HG02571 (cell line): ENCODE data around the gene PPTC7.
A peak's percentile ranks its signal among the peaks of the same experiment; 100 is the strongest.
"Not testable (repeated sequence)": the region's sequence is repeated elsewhere in the genome, so short reads cannot be mapped to it uniquely, and the experiment has no call there.

ENCODE experiments used
- ATAC-seq: cut with Tn5 transposase; IDR thresholded peaks from one replicate; pipeline ENCODE4 v1.9.1; 2021; ENCODE audit warnings: mild to moderate bottlenecking, moderate library complexity; ENCODE audit not compliant: unreplicated experiment

Gene PPTC7

GRCh38 chr12:110537605-110538409 is 45.3 kb downstream of the PPTC7 start:
- no peak for ATAC-seq

GRCh38 chr12:110536834-110537604 is 46.1 kb downstream of the PPTC7 start:
- ATAC-seq, result no peak

GRCh38 chr12:110534811-110535210 is 48.3 kb downstream of the PPTC7 start:
- no peak for ATAC-seq

- ATAC-seq, result no peak
These were observed 49.5 kb downstream of the PPTC7 start for GRCh38 chr12:110533607-110534006.

DNA sequence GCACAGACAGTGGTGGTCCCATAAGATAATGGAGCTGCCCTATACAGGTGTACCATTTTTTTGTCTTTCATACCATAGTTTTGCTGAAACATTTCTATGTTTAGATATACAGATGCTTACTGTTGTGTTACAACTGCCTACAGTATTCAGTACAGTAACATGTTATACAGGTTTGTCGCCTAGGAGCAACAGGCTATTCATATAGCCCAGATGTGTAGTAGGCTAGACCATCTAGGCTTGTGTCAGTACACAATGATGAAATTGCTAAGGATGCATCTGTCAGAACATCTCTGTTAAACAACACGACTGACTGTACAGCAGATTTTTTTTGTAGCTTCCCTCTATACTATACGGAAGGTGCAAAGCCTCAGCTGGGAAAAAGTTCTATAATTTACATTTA is 50.5 kb downstream of the PPTC7 start:
- ATAC-seq, result no peak

GRCh38 chr12:110531741-110532333 is 51.3 kb downstream of the PPTC7 start:
- peak; percentile 70 for ATAC-seq

DNA sequence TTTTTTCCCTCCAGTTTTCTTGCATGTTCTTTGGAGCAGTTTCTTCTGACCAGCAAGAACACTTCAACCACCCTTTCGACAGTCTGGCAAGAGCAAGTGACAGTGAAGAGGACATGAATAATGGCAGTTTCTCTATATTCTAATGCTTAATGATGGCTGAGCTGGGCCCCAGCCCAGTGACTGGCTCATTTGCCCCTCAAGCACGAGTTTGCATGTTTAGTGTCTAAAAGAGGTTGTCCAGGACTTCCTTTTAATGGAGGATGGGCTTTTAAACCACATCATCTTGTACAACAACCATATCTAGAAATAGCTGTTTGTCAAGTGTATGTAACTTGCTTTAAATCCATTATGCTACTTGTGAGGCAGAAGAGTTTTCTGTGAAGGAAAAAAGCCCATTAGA is 52.6 kb downstream of the PPTC7 start:
- ATAC-seq, result no peak

DNA sequence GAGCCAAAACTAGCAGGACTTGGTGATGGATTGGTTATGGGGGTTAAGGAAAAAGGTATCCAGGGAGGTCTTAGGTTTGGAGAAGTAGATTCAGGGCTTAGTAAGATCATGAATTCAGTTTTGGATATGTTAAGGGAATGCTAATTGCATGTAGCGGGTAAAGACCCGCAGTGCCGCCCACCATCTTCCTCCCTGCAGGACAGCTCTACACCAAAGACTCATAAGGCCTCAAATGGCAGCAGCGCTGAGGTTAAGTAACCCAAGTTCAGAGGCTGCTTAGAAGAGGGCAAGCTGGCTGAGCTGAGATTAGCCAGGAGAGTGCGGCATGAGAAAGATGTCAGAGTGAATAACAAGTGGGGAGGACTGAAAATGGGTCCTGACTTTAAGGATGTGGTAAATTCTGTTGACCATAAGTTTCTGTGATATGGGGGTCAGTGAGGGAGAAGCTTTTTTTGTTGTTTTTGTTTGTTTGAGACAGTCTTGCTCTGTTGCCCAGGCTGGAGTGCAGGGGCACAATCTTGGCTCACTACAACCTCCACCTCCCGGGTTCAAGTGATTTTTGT is 54.8 kb downstream of the PPTC7 start:
- no peak for ATAC-seq

DNA sequence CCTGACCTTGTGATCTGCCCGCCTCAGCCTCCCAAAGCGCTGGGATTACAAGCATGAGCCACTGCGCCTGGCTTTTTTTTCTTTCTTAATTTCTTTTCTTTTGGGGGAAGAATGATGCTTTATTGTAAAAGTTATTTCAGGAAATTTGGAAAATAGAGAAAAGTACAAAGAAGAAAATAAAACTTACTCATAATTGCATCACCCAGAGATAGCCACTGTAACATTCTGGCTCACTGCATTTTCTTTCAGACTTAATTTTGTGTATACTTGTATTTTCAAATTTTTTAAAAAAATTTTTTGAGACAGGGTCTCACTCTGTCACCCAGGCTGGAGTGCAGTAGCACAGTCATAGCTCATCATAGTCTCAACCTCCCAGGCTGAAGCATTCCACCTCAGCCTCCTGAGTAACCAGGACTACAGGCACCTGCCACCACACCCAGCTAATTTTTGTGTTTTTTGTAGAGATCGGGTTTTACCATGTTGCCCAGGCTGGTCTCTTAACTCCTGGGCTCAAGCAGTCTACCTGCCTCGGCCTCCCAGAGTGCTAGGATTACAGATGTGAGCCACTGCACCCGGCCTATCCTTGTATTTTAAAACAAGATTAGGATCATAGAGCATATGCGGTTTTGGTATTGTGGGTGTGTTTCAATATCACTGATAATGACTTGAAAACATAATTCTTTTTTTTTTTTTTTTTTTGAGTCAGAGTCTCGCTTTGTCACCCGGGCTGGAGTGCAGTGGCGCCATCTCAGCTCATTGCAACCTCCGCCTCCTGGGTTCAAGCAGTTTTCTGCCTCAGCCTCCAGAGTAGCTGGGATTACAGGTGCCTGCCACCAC is 62.0 kb downstream of the PPTC7 start:
- ATAC-seq, result not testable (repeated sequence)

DNA sequence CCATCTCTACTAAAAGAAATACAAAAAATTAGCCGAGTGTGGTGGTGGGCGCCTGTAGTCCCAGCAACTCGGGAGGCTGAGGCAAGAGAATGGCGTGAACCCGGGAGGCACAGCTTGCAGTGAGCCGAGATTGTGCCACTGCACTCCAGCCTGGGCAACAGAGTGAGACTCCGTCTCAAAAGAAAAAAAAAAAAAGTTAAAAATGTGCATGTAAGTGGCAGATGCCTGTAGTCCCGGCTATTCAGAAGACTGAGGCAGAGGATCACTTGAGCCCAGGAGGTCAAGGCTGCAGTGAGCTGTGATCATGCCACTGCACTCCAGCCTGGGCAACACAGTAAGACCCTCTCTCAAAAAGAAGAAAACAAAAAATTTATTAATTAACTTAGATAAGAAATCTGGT is 65.1 kb downstream of the PPTC7 start:
- ATAC-seq, result not testable (repeated sequence)

- no peak for ATAC-seq
These were observed 66.1 kb downstream of the PPTC7 start for GRCh38 chr12:110516995-110517394.

GRCh38 chr12:110514363-110514762 is 68.8 kb downstream of the PPTC7 start:
- no peak for ATAC-seq

DNA sequence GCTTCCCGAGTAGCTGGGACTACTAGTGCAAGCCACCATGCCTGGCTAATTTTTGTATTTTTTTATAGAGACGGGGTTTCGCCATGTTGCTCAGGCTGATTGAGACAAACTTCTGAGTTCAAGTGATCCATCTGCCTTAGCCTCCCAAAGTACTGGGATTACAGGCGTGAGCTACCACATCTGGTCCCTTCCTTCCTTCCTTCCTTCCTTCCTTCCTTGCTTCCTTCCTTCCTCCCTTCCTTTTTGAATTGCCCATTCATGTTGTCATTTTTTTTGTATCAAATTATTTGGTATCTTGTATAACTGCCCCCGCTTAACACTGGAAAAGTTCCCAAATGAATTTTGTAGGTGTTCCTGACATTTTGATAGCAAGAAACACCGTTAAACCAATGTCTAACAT is 69.3 kb downstream of the PPTC7 start:
- ATAC-seq, result no peak

DNA sequence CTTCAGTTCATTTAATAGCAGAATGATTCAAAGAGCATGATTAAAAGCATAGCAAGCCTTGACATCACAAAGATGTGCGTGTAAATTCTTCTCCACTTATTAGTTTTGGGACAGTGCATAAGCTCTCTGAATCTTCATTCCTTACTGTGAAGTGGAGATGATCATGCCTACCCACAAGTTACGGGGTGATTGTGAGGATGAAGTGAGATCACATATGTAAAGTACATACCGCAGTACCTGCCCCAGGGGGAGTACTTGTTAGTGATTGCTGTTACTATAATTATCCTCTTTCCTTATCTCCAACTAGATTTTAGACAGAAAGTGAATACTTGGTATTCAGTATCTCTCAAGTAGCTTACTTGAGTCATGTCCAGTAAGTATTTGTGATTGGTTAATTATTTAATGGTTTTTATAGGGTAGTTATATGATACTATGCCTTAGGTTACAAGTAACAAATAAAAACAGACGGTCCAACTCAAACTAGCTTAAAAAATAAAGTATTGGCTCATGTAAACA is 75.0 kb downstream of the PPTC7 start:
- ATAC-seq, result no peak

- no peak for ATAC-seq
These were observed 77.8 kb downstream of the PPTC7 start for GRCh38 chr12:110505332-110505731.

- no peak for ATAC-seq
These were observed 79.7 kb downstream of the PPTC7 start for GRCh38 chr12:110503432-110503831.

- peak; percentile 90 for ATAC-seq
These were observed 81.1 kb downstream of the PPTC7 start, which contains the start of the genes RAD9B and VPS29 for GRCh38 chr12:110501752-110502738. Gene RAD9B, plus strand, starts transcription at chr12:110502331. Its CDS starts 7 bp downstream, at chr12:110502338. Gene VPS29, minus strand, starts transcription at chr12:110502111. Its CDS starts 60 bp downstream, at chr12:110502051.

DNA sequence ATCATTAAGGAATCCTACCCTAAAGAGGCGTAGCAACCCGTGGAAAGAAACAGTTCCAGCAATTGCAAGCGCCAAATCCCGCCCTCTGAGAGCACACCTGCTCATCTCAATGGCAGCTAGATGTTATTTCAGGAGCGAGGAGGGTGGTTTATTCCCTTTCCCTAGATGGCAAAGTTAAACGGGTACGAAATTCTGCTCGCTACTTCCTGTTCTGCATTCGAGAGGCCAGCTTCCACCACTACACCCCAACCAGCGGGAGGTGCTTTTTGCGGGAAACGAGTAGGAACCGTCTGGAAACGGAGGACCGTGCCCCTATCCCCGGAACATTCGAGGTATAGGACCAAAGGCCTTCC is 81.7 kb downstream of the PPTC7 start:
- peak; percentile 28 for ATAC-seq
